ENCODE measurements around the gene MGAT4A. TPM values are rescaled to one million over a fixed set of nuclear protein-coding genes. Genes with fewer than 3 reads are reported as not detected.

MGAT4A gene
- total and polyA plus RNA-seq, 10 of the 15 experiments (the other 5 are each of a cell fraction or from before 2014, with no cell fraction given) = 4.3 to 23.4 (median 13.6) TPM

DNA sequence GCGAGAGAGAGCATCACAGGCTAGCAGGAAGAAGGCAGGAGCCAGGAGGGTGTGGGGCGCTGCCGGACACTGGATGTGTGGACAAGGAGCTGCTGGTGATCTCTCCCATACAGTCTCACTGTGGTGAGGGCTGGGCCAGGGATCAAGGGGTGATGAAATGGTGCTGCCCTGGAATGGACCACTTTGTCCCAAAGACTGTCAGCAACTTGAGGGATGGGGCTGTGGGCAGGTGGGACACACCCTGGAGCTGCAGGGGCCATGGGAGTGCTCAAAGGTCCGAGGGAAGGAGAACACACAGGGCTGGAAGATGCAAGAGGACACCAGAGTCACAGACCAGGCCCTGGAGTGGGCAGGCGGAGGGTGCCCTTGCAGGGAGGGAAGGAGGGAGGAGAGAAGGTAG lies 160.6 kb downstream of the MGAT4A start:
- H3K9me3 ChIP-seq (replicated peaks; ENCODE audit: control insufficient read depth, insufficient read depth, low read length) = no peaks in the 10 kb centered on the region
- SMC1A ChIA-PET (ENCODE audit: uncharacterized antibody, unreplicated experiment) = no interaction called here
- in situ Hi-C loops (cut with MboI) (no loop called here), intact Hi-C loops (cut with micrococcal nuclease; ENCODE audit: unreplicated experiment) (no loop called here)
- H2AFZ ChIP-seq (ENCODE audit: control insufficient read depth, low read depth, low read length) = no peak overlapping the region
- H3K27me3 ChIP-seq (replicated peaks in 1 of 2; ENCODE audit: control insufficient read depth in 2 of 2, insufficient read depth in 2 of 2, low read length in 1 of 2) = no peaks in the 10 kb centered on the region
- H3K79me2 ChIP-seq (ENCODE audit: control insufficient read depth, insufficient read depth, low read length) = no peaks in the 10 kb centered on the region
- no peaks in the 10 kb centered on the region for H4K20me1 ChIP-seq (ENCODE audit: control insufficient read depth, insufficient read depth)
- no peak overlapping the region for H3K4me3 ChIP-seq
- RAD21 ChIA-PET (ENCODE audit: unreplicated experiment) = no interaction called here
- H3K4me2 ChIP-seq (ENCODE audit: control insufficient read depth, insufficient read depth) = no peak overlapping the region
- no peak for FAIRE-seq
- no peak for ATAC-seq
- POLR2A ChIA-PET = interaction anchor here (0.6 kb wide), 1 partner anchor 9 kb away, joined by 3 read pairs; no protein-coding TSS in a partner anchor
- no TSS peak for BruUV-seq (replicated peaks)
- H3K4me1 ChIP-seq (ENCODE audit: control insufficient read depth, insufficient read depth, low read length) = no peaks in the 10 kb centered on the region
- WGBS (ENCODE audit: insufficient coverage, insufficient replicate concordance, low lambda C conversion rate, missing lambda C conversion rate) = 94% methylated on average over 5 of the region's 5 CpGs
- DNase-seq (ENCODE audit: low read depth, low spot score) = no peak
- H3K36me3 ChIP-seq (ENCODE audit: control insufficient read depth in 2 of 2, insufficient read depth in 2 of 2, low read length in 1 of 2) = peaks cover 59 to 65% of the 10 kb centered on the region in 2 experiments
- H3K27ac ChIP-seq (ENCODE audit: control insufficient read depth, insufficient read depth) = no peak overlapping the region
- H3K9ac ChIP-seq (ENCODE audit: control insufficient read depth, insufficient read depth, low read length) = no peak overlapping the region
- CTCF ChIA-PET = interaction anchor here (1.0 kb wide), 1 partner anchor 9 kb away, joined by 3 read pairs; no protein-coding TSS in a partner anchor
- TF ChIP-seq MYC (IDR thresholded peaks at IDR 0.05; ENCODE audit: insufficient read depth, insufficient read length, insufficient replicate concordance, low read length, severe bottlenecking) (no peak), SPI1 (IDR thresholded peaks at IDR 0.05; ENCODE audit: borderline replicate concordance, insufficient read depth, low read depth, low read length) (no peak), GATAD2B (conservative IDR thresholded peaks at IDR 0.05; ENCODE audit: low read depth) (no peak), ZZZ3 (IDR thresholded peaks at IDR 0.05; ENCODE audit: control insufficient read depth, insufficient read length, low read depth) (no peak), JUNB (IDR thresholded peaks at IDR 0.05) (no peak), PBX3 (IDR thresholded peaks at IDR 0.05; ENCODE audit: insufficient replicate concordance, low read depth, low read length) (no peak), CHD4 (IDR thresholded peaks at IDR 0.05) (no peak), MAX (IDR thresholded peaks at IDR 0.05; ENCODE audit: low read depth, low read length) (no peak), IKZF2 (IDR thresholded peaks at IDR 0.05) (no peak), NKRF (conservative IDR thresholded peaks at IDR 0.05) (no peak), HCFC1 (IDR thresholded peaks at IDR 0.05; ENCODE audit: low read length) (no peak), ATF7 (IDR thresholded peaks at IDR 0.05; ENCODE audit: low read depth) (no peak), MTA2 (IDR thresholded peaks at IDR 0.05; ENCODE audit: low read depth) (no peak), FOXM1 (IDR thresholded peaks at IDR 0.05; ENCODE audit: low read depth, low read length) (no peak)
- TF ChIP-seq, protein P1, sequence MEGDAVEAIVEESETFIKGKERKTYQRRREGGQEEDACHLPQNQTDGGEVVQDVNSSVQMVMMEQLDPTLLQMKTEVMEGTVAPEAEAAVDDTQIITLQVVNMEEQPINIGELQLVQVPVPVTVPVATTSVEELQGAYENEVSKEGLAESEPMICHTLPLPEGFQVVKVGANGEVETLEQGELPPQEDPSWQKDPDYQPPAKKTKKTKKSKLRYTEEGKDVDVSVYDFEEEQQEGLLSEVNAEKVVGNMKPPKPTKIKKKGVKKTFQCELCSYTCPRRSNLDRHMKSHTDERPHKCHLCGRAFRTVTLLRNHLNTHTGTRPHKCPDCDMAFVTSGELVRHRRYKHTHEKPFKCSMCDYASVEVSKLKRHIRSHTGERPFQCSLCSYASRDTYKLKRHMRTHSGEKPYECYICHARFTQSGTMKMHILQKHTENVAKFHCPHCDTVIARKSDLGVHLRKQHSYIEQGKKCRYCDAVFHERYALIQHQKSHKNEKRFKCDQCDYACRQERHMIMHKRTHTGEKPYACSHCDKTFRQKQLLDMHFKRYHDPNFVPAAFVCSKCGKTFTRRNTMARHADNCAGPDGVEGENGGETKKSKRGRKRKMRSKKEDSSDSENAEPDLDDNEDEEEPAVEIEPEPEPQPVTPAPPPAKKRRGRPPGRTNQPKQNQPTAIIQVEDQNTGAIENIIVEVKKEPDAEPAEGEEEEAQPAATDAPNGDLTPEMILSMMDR (IDR thresholded peaks at IDR 0.05 in 2 of 3, conservative IDR thresholded peaks at IDR 0.05 in 1 of 3; ENCODE audit: control insufficient read depth in 2 of 3, extremely low read depth in 1 of 3, insufficient read depth in 1 of 3, low read depth in 3 of 3, low read length in 3 of 3) = no peak
- TF ChIP-seq, protein P2, sequence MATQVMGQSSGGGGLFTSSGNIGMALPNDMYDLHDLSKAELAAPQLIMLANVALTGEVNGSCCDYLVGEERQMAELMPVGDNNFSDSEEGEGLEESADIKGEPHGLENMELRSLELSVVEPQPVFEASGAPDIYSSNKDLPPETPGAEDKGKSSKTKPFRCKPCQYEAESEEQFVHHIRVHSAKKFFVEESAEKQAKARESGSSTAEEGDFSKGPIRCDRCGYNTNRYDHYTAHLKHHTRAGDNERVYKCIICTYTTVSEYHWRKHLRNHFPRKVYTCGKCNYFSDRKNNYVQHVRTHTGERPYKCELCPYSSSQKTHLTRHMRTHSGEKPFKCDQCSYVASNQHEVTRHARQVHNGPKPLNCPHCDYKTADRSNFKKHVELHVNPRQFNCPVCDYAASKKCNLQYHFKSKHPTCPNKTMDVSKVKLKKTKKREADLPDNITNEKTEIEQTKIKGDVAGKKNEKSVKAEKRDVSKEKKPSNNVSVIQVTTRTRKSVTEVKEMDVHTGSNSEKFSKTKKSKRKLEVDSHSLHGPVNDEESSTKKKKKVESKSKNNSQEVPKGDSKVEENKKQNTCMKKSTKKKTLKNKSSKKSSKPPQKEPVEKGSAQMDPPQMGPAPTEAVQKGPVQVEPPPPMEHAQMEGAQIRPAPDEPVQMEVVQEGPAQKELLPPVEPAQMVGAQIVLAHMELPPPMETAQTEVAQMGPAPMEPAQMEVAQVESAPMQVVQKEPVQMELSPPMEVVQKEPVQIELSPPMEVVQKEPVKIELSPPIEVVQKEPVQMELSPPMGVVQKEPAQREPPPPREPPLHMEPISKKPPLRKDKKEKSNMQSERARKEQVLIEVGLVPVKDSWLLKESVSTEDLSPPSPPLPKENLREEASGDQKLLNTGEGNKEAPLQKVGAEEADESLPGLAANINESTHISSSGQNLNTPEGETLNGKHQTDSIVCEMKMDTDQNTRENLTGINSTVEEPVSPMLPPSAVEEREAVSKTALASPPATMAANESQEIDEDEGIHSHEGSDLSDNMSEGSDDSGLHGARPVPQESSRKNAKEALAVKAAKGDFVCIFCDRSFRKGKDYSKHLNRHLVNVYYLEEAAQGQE (IDR thresholded peaks at IDR 0.05; ENCODE audit: low read depth, low read length) = no peak

All from GM12878 (cell line).